ENCODE measurements around the gene PLXNB2.

GRCh38 chr22:50253941-50254340, 53.5 kb downstream of the PLXNB2 start:
- no peak for TF ChIP-seq CTCF (conservative IDR thresholded peaks at IDR 0.05)
- TF ChIP-seq ZFX (IDR thresholded peaks at IDR 0.05) = no peak
